ENCODE results near the gene ACVRL1.

GRCh38 chr12:51917746-51918453 lies 10.6 kb downstream of the ACVRL1 start:
- TF ChIP-seq CTCF (IDR thresholded peaks at IDR 0.05) (no peak), EZH2phosphoT487 (IDR thresholded peaks at IDR 0.05) (no peak)

Measured in neural progenitor cell (in vitro differentiated cells).